Measurements from ENCODE around the gene RUFY1. TPM values are rescaled to one million over a fixed set of nuclear protein-coding genes. Genes with fewer than 3 reads are reported as not detected.

RUFY1 gene
- total RNA-seq, 2 experiments from 2014 or later: 35.8 to 47.7 TPM

GRCh38 chr5:179603308-179603707, 53.0 kb downstream of the RUFY1 start:
- POLR2A ChIA-PET: interaction anchor here (0.6 to 1.1 kb wide), 2 partner anchors 12 to 752 kb away, joined by 4 to 6 read pairs; no protein-coding TSS in a partner anchor
- H3K4me2 ChIP-seq (ENCODE audit: low read length): no peak overlapping the region
- peaks cover 74% of the 10 kb centered on the region for H3K36me3 ChIP-seq (ENCODE audit: insufficient read depth, low read length)
- H3K4me1 ChIP-seq (ENCODE audit: insufficient read depth, low read length, poor library complexity, severe bottlenecking): no peaks in the 10 kb centered on the region
- no peak overlapping the region for H2AFZ ChIP-seq (ENCODE audit: low read length)
- no peaks in the 10 kb centered on the region for H3K9me3 ChIP-seq (ENCODE audit: low read length)
- no peaks in the 10 kb centered on the region for H3K9me2 ChIP-seq (ENCODE audit: insufficient read depth, low read length)
- TF ChIP-seq CTCF (conservative IDR thresholded peaks at IDR 0.05; ENCODE audit: low read length) (no peak), EZH2phosphoT487 (IDR thresholded peaks at IDR 0.05; ENCODE audit: borderline replicate concordance, low read depth, low read length) (no peak)
- no TSS peak for BruUV-seq (replicated peaks)
- H3K4me3 ChIP-seq (ENCODE audit: low read depth, low read length, poor library complexity, severe bottlenecking): no peak overlapping the region
- H3K27ac ChIP-seq (ENCODE audit: low read depth, low read length, poor library complexity, severe bottlenecking): no peak overlapping the region
- intact Hi-C loops (cut with micrococcal nuclease; ENCODE audit: unreplicated experiment): no loop called here
- no peaks in the 10 kb centered on the region for H3K79me2 ChIP-seq (ENCODE audit: insufficient read depth, low read depth, low read length)
- CTCF ChIA-PET (ENCODE audit: unreplicated experiment): interaction anchor here (0.6 kb wide), 2 partner anchors 44 to 211 kb away, joined by 3 to 7 read pairs; no protein-coding TSS in a partner anchor
- no peak for DNase-seq (ENCODE audit: low spot score)
- H4K20me1 ChIP-seq (ENCODE audit: insufficient read depth, low read length): no peaks in the 10 kb centered on the region

- TF ChIP-seq CTCF (conservative IDR thresholded peaks at IDR 0.05; ENCODE audit: low read length) (no peak), EZH2phosphoT487 (IDR thresholded peaks at IDR 0.05; ENCODE audit: borderline replicate concordance, low read depth, low read length) (no peak)
- no peak for DNase-seq (ENCODE audit: low spot score)
- Histone ChIP-seq H3K9me2 (ENCODE audit: insufficient read depth, low read length) (no peaks in the 10 kb centered on the region), H3K4me1 (ENCODE audit: insufficient read depth, low read length, poor library complexity, severe bottlenecking) (no peaks in the 10 kb centered on the region), H4K20me1 (ENCODE audit: insufficient read depth, low read length) (no peaks in the 10 kb centered on the region), H3K4me2 (ENCODE audit: low read length) (no peak overlapping the region), H3K9me3 (ENCODE audit: low read length) (no peaks in the 10 kb centered on the region), H3K27ac (ENCODE audit: low read depth, low read length, poor library complexity, severe bottlenecking) (no peak overlapping the region), H3K4me3 (ENCODE audit: low read depth, low read length, poor library complexity, severe bottlenecking) (no peak overlapping the region), H2AFZ (ENCODE audit: low read length) (no peak overlapping the region), H3K36me3 (ENCODE audit: insufficient read depth, low read length) (peaks cover 71% of the 10 kb centered on the region), H3K79me2 (ENCODE audit: insufficient read depth, low read depth, low read length) (no peaks in the 10 kb centered on the region)
- ChIA-PET CTCF (ENCODE audit: unreplicated experiment) (no interaction called here), POLR2A (no interaction called here)
- BruUV-seq (replicated peaks): no TSS peak
- intact Hi-C loops (cut with micrococcal nuclease; ENCODE audit: unreplicated experiment): no loop called here
Observed at GRCh38 chr5:179605026-179605833, 54.9 kb downstream of the RUFY1 start.

All from OCI-LY7 (cell line).